H1 (cell line): ENCODE data around the gene ADGRL2. TPM values are rescaled to one million over a fixed set of nuclear protein-coding genes. Genes with fewer than 3 reads are reported as not detected.

Experiments
- CTCF ChIA-PET: fragments of 300-600 bp; sonication (Branson Sonifier 250); formaldehyde crosslinking; loops from one replicate; lab custom pipeline; 2021; ENCODE audit not compliant: partially characterized antibody; lab: Charles Lee
- POLR2A ChIA-PET: fragments of 300-600 bp; sonication (Branson Sonifier 250); formaldehyde crosslinking; loops from one replicate; lab custom pipeline; 2021; ENCODE audit warnings: inconsistent platforms; ENCODE audit not compliant: partially characterized antibody; lab: Charles Lee
- DNase-seq, 2 experiments: peaks; one replicate each; pipeline versions ENCODE4 v3.0.0 to v3.0.0-alpha.2; 2010 to 2022; ENCODE audit warnings: low spot score in 2 of 2, low read depth in 1 of 2, mixed read lengths in 1 of 2
- FAIRE-seq: peaks from 2 replicates; lab custom pipeline; 2011; peaks lifted over from hg19 to GRCh38; lab: Jason Lieb, UNC
- H2AFZ ChIP-seq: 2 replicates; pipeline ENCODE4 v1.8.1; 2012; ENCODE audit warnings: low read length, inconsistent platforms
- H2AK5ac ChIP-seq: 2 replicates; pipeline ENCODE4 v1.6.1; 2013; ENCODE audit warnings: low read depth, low read length
- H2BK120ac ChIP-seq: replicated peaks from 2 replicates; pipeline ENCODE3; 2013; ENCODE audit warnings: low read depth, low read length, inconsistent platforms
- H2BK12ac ChIP-seq: 2 replicates; pipeline ENCODE4 v1.6.1; 2013; ENCODE audit warnings: low read depth, low read length
- H2BK15ac ChIP-seq: 2 replicates; pipeline ENCODE4 v1.6.1; 2013; ENCODE audit warnings: low read length
- H2BK20ac ChIP-seq: 2 replicates; pipeline ENCODE4 v1.6.1; 2013; ENCODE audit warnings: low read length
- H2BK5ac ChIP-seq: 2 replicates; pipeline ENCODE4 v1.6.1; 2013; ENCODE audit warnings: low read depth, low read length
- H3K14ac ChIP-seq: 2 replicates; pipeline ENCODE4 v1.6.1; 2013; ENCODE audit warnings: inconsistent platforms; ENCODE audit not compliant: insufficient read length
- H3K18ac ChIP-seq: 2 replicates; pipeline ENCODE4 v1.6.1; 2013; ENCODE audit warnings: low read length; ENCODE audit errors: extremely low read depth
- H3K23ac ChIP-seq: 2 replicates; pipeline ENCODE4 v1.6.1; 2013; ENCODE audit warnings: inconsistent platforms; ENCODE audit not compliant: insufficient read length
- H3K23me2 ChIP-seq: 2 replicates; pipeline ENCODE4 v1.6.1; 2013; ENCODE audit warnings: low read depth, low read length
- H3K27ac ChIP-seq: 2 replicates; pipeline ENCODE4 v1.6.1; 2011; ENCODE audit warnings: low read depth, low read length, inconsistent platforms
- H3K27me3 ChIP-seq, 4 experiments: replicated peaks in 1 of 4; 1 replicate in 1 of 4; 2 replicates in 3 of 4; pipeline versions ENCODE4 v1.6.1 to v1.8.1; 2011 to 2013; ENCODE audit warnings: low read length in 3 of 4, mild to moderate bottlenecking in 3 of 4, inconsistent platforms in 2 of 4, mixed read lengths in 2 of 4, moderate library complexity in 1 of 4; ENCODE audit not compliant: control insufficient read depth in 3 of 4, insufficient read depth in 3 of 4; ENCODE audit errors: extremely low read depth in 1 of 4
- H3K36me3 ChIP-seq, 4 experiments: 2 replicates each; pipeline versions ENCODE4 v1.6.1 to v1.8.1; 2011 to 2013; ENCODE audit warnings: mild to moderate bottlenecking in 4 of 4, low read length in 3 of 4, moderate library complexity in 2 of 4, control low read depth in 1 of 4, inconsistent platforms in 1 of 4; ENCODE audit not compliant: insufficient read depth in 4 of 4, control insufficient read depth in 2 of 4
- H3K4ac ChIP-seq: replicated peaks from 2 replicates; pipeline ENCODE3; 2013; ENCODE audit warnings: low read length, low read depth, mixed read lengths, inconsistent platforms; ENCODE audit not compliant: insufficient read length
- H3K4me1 ChIP-seq, 4 experiments: replicated peaks in 1 of 4; 1 replicate in 1 of 4; 2 replicates in 3 of 4; pipeline versions ENCODE4 v1.6.1 to v1.8.1; 2011 to 2013; ENCODE audit warnings: low read length in 3 of 4, inconsistent platforms in 2 of 4, mixed read lengths in 1 of 4; ENCODE audit not compliant: insufficient read depth in 4 of 4, control insufficient read depth in 3 of 4
- H3K4me2 ChIP-seq, 2 experiments: 2 replicates each; pipeline versions ENCODE4 v1.6.1 to v1.8.1; 2011 to 2013; ENCODE audit warnings: low read depth in 2 of 2, low read length in 2 of 2, control low read depth in 1 of 2, inconsistent platforms in 1 of 2, mild to moderate bottlenecking in 1 of 2; ENCODE audit not compliant: insufficient read depth in 1 of 2
- H3K4me3 ChIP-seq, 4 experiments: fragments of 200-600, 300-600 bp in 1 of 4; sonication (generic), shearing (Covaris generic), sonication (Bioruptor Twin) in 1 of 4; 2 replicates each; pipeline versions ENCODE4 v1.5.1 to v1.8.1; 2011 to 2016; ENCODE audit warnings: low read length in 4 of 4, low read depth in 3 of 4, control low read depth in 2 of 4, inconsistent platforms in 2 of 4, mild to moderate bottlenecking in 2 of 4, mixed read lengths in 1 of 4, moderate library complexity in 1 of 4; ENCODE audit not compliant: insufficient read depth in 2 of 4; ENCODE audit errors: extremely low read depth in 1 of 4
- H3K56ac ChIP-seq: replicated peaks from 2 replicates; pipeline ENCODE3; 2013; ENCODE audit warnings: low read depth, mild to moderate bottlenecking, mixed read lengths, low read length, inconsistent platforms; ENCODE audit not compliant: insufficient read length
- H3K79me1 ChIP-seq: 2 replicates; pipeline ENCODE4 v1.6.1; 2013; ENCODE audit warnings: low read depth, low read length, control low read depth
- H3K79me2 ChIP-seq, 2 experiments: 2 replicates each; pipeline versions ENCODE4 v1.6.1 to v1.8.1; 2012 to 2013; ENCODE audit warnings: low read length in 2 of 2, mild to moderate bottlenecking in 2 of 2, inconsistent platforms in 1 of 2; ENCODE audit not compliant: insufficient read depth in 2 of 2, control insufficient read depth in 1 of 2
- H3K9ac ChIP-seq, 4 experiments: replicated peaks in 1 of 4; 1 replicate in 1 of 4; 2 replicates in 3 of 4; pipeline versions ENCODE4 v1.6.1 to v1.8.1; 2011 to 2013; ENCODE audit warnings: low read depth in 3 of 4, low read length in 3 of 4, control low read depth in 2 of 4, mild to moderate bottlenecking in 2 of 4, moderate library complexity in 2 of 4, inconsistent platforms in 1 of 4; ENCODE audit errors: extremely low read depth in 1 of 4
- H3K9me3 ChIP-seq, 2 experiments: 2 replicates each; pipeline versions ENCODE4 v1.6.1 to v1.8.1; 2012 to 2013; ENCODE audit warnings: mild to moderate bottlenecking in 2 of 2, moderate library complexity in 2 of 2, control low read depth in 1 of 2, inconsistent platforms in 1 of 2, low read depth in 1 of 2, low read length in 1 of 2, mixed read lengths in 1 of 2; ENCODE audit not compliant: insufficient read depth in 2 of 2
- H4K20me1 ChIP-seq, 2 experiments: replicated peaks in 1 of 2; 2 replicates each; pipeline versions ENCODE3 to v1.8.1; 2011 to 2013; ENCODE audit warnings: inconsistent platforms in 2 of 2, low read length in 2 of 2, mild to moderate bottlenecking in 1 of 2; ENCODE audit not compliant: insufficient read depth in 2 of 2, control insufficient read depth in 1 of 2
- H4K5ac ChIP-seq: 2 replicates; pipeline ENCODE4 v1.6.1; 2013; ENCODE audit warnings: low read length, low read depth, mixed read lengths, inconsistent platforms; ENCODE audit not compliant: insufficient read length
- H4K8ac ChIP-seq: 2 replicates; pipeline ENCODE4 v1.8.0; 2013; ENCODE audit warnings: mild to moderate bottlenecking, moderate library complexity, low read length, inconsistent platforms; ENCODE audit not compliant: insufficient read depth; ENCODE audit errors: extremely low read depth
- H4K91ac ChIP-seq: replicated peaks from 2 replicates; pipeline ENCODE3; 2013; ENCODE audit warnings: low read length, mixed read lengths, inconsistent platforms; ENCODE audit not compliant: insufficient read length
- ATF2 ChIP-seq: IDR thresholded peaks from 2 replicates; pipeline ENCODE4 v1.6.1; 2012; ENCODE audit warnings: low read length, inconsistent platforms
- CREB1 ChIP-seq: IDR thresholded peaks from 2 replicates; pipeline ENCODE4 v1.6.1; 2012; ENCODE audit warnings: inconsistent platforms
- POLR2A ChIP-seq, 2 experiments: IDR thresholded peaks; 1 replicate in 1 of 2; 2 replicates in 1 of 2; pipeline ENCODE4 v1.6.1; 2011; ENCODE audit warnings: low read depth in 2 of 2, low read length in 2 of 2, mild to moderate bottlenecking in 2 of 2; ENCODE audit errors: control extremely low read depth in 1 of 2
- POU5F1 ChIP-seq: IDR thresholded peaks from 2 replicates; pipeline ENCODE4 v1.6.1; 2011; ENCODE audit warnings: low read depth, mild to moderate bottlenecking, low read length, moderate library complexity
- SAP30 ChIP-seq: fragments of 300-600 bp; sonication (generic); IDR thresholded peaks from 2 replicates; pipeline ENCODE4 v1.7.1; 2012; ENCODE audit warnings: low read length, moderate library complexity, mild to moderate bottlenecking, inconsistent platforms; ENCODE audit not compliant: insufficient read depth, insufficient replicate concordance
- WGBS, 2 experiments: shearing (Covaris generic) in 1 of 2; methylation state at CpG; one replicate each; pipeline versions ENCODE4 v1.1.6 to v1.1.7; 2013 to 2015; ENCODE audit warnings: low lambda C conversion rate in 2 of 2, mixed read lengths in 2 of 2, inconsistent platforms in 1 of 2, low coverage in 1 of 2, missing lambda C conversion rate in 1 of 2; ENCODE audit not compliant: insufficient replicate concordance in 2 of 2, insufficient coverage in 1 of 2, insufficient read length in 1 of 2; ENCODE audit errors: extremely low coverage in 1 of 2, missing lambda C conversion rate in 1 of 2; 5-methylcytosine and 5-hydroxymethylcytosine counted together
- polyA plus RNA-seq, 7 experiments: library from polyadenylated mRNA; depleted of rRNA in 3 of 7; stranded (reverse) in 5 of 7; unstranded in 2 of 7; fragments of >200 nt in 5 of 7; fragments of 200-250 nt in 2 of 7; gene quantifications; 1 replicate in 5 of 7; 2 replicates in 1 of 7; 4 replicates in 1 of 7; pipeline versions ENCODE4 v1.2.1 to v1.2.3, GENCODE V29; 2011 to 2013; ENCODE audit warnings: missing spikeins in 2 of 7, mixed read lengths in 2 of 7
- total RNA-seq: library from RNA; stranded (reverse); fragmentation: NEBNext Ultra II Directional; extraction: Animal tissue kit (Norgen Biotek cat#: 25700); gene quantifications from 2 replicates; pipeline ENCODE4 v1.2.1, GENCODE V29; 2021

ADGRL2 gene
- total and polyA plus RNA-seq, 2 of the 8 experiments (the other 6 are each of a cell fraction or from before 2014, with no cell fraction given), result 113 to 124 TPM

GRCh38 chr1:81752840-81753239 lies 47.9 kb upstream of the ADGRL2 start:
- no peak overlapping the region for H3K4me2 ChIP-seq
- 89% methylated on average over 2 of the region's 2 CpGs; no CpG with 5 or more reads in 1 of the 2 experiments for WGBS, 2 experiments
- TF ChIP-seq ATF2, result no peak
- TF ChIP-seq CREB1, result no peak
- no peak for TF ChIP-seq POLR2A (IDR thresholded peaks at IDR 0.05; ENCODE audit: control extremely low read depth in 1 of 2, low read depth in 2 of 2, low read length in 2 of 2)
- TF ChIP-seq SAP30, result no peak
- no peak for TF ChIP-seq POU5F1
- TF ChIP-seq, all 59 proteins: peak for 0
- ChIA-PET POLR2A (no interaction called here), CTCF (interaction anchor here (1.0 kb wide), 1 partner anchor 338 kb away, joined by 3 read pairs; no protein-coding TSS in a partner anchor)
- Histone ChIP-seq H4K20me1 (no peaks in the 10 kb centered on the region), H2AK5ac (no peak overlapping the region), H3K18ac (no peak overlapping the region), H2AFZ (no peak overlapping the region), H3K4me3 (no peak overlapping the region), H3K23me2 (no peaks in the 10 kb centered on the region; the same call in 1 of the 2 replicates), H2BK5ac (no peak overlapping the region), H2BK20ac (no peak overlapping the region), H3K56ac (no peak overlapping the region), H2BK15ac (no peak overlapping the region), H3K23ac (no peak overlapping the region), H3K4ac (no peak overlapping the region), H4K5ac (no peak overlapping the region), H2BK12ac (no peak overlapping the region), H3K27ac (no peak overlapping the region), H3K9me3 (no peaks in the 10 kb centered on the region), H3K79me2 (no peaks in the 10 kb centered on the region), H3K27me3 (no peaks in the 10 kb centered on the region), H3K36me3 (no peaks in the 10 kb centered on the region), H4K8ac (no peak overlapping the region), H3K9ac (no peak overlapping the region), H2BK120ac (no peak overlapping the region), H3K14ac (no peak overlapping the region), H4K91ac (no peak overlapping the region), H3K79me1 (no peaks in the 10 kb centered on the region), H3K4me1 (peaks cover 0 to 3% (median 2%) of the 10 kb centered on the region in 4 experiments; a peak in 3 of 7 replicates)
- no peak for FAIRE-seq
- no peak for DNase-seq
